NCI-H2081 (cell line): ENCODE results near the gene KLC4.
"Not testable (repeated sequence)": the region's sequence is repeated elsewhere in the genome, so short reads cannot be mapped to it uniquely, and the experiment has no call there.

Source experiments
- DNase-seq, 2 experiments: peaks; one replicate each; lab custom pipeline; 2025; lab: John Stamatoyannopoulos, UW

KLC4 gene

GRCh38 chr6:43036712-43037111, 22.7 kb upstream of the KLC4 start:
- DNase-seq, result no peak

DNA sequence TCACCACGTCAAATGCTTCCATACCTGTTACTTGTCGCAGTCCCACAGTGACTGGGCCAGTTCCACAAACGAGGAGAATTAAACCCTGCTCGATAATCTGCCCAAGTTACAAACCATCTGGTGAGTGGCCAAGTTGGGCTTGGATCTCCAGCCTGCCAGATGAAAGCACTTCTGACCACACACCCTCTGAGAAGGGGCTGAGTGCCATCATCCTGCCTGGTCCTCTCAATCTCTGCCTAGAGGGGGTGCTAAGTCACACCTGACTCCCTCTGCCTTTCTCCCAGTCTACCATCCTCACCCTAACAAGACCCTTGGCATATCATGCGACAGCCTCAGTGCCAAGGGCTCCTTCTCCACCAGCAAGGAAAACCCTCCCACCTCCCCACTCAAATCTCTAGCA, 22.2 kb upstream of the KLC4 start:
- no peak for DNase-seq

DNA sequence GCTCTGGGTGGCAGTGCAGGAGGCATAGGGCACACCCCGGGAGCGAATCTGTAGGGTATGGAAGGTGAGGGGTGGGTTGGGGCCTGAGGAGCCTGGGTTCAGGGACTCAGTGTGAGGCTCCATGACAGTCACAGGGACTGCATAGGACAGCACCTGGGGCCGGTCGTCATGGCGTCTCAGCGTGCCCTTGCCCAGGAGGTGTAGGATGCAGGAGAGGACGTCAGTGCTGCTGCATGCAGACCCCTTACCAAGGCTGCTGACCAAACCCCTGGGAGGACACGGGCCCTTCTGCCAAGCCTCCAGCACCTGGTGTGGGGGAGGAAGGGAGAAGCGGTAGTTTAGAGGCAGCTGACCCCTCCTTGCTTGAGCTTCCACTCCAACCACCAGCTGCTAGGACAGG, 21.7 kb upstream of the KLC4 start:
- no peak for DNase-seq

DNA sequence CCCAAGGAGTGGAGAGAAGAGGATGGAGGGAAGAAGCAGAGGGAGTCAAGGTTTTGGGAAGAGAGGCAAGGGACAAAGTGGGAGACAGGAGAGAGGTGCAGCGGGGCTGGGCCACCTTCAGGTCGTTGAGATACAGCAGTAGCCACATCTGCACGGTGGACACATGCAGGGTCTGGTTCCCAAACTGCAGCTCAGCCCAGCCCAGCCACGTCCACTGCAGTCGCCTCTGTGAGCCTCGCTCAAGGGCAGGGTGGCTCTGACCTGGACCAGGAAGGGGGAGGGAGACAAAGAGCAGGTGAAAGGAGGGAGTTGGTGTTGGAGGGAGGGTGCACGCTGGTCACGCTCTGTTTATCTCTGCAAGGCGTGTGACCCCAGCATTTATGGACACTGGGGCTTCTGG, 20.7 kb upstream of the KLC4 start:
- no peak for DNase-seq

DNA sequence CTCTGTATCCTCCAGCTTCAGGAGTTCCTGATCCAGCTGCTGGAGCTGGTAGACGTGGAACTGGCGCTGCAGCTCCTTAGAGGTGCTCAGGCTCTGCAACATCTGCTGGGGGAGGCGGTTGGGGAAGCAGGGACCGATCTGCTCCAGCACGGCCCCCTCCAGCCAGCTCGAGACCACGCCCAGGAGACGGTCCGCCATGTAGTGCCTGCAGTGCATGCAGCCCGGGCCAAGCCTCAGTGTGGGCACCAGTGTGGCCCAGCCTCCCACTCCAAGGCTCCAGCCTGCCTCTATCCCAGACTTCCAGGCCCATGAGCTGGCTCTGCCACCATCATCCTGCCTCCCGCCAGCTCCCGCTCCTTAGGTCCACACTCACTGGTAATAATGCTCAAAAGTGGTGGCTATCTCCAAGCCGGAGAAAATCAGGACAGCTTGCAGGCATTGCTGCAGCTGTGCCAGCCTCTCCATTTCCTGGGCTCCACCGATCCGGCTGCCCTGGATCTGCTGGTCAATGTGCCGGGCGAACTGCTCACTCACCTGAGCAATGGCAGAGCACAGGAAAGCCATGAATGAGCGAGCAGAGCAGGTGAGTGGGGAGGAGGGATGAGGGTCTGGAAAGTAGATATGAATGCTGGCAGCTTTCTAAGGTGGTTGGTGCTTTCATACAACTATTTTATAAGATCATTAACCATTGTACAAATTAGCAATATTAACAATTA, 18.7 kb upstream of the KLC4 start:
- no peak for DNase-seq

DNA sequence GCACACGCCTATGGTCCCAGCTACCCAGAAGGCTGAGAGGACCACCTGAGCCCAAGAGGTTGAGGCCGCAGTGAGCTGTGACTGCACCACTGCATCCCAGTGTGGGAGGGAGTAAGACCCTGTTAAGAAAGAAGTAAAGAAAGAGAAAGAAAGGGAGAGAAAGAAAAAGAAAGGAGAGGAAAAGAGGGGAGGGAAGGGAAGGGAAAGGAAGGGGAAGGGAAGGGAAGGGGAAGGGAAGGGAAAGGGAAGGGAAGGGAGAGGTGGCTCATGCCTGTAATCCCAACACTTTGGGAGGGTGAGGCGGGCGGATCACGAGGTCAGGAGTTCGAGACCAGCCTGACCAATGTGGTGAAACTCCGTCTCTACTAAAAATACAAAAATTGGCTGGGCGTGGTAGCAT, 18.0 kb upstream of the KLC4 start:
- not testable (repeated sequence) for DNase-seq

- DNase-seq, result no peak
Measured at GRCh38 chr6:43043310-43043709, 16.1 kb upstream of the KLC4 start.

DNA sequence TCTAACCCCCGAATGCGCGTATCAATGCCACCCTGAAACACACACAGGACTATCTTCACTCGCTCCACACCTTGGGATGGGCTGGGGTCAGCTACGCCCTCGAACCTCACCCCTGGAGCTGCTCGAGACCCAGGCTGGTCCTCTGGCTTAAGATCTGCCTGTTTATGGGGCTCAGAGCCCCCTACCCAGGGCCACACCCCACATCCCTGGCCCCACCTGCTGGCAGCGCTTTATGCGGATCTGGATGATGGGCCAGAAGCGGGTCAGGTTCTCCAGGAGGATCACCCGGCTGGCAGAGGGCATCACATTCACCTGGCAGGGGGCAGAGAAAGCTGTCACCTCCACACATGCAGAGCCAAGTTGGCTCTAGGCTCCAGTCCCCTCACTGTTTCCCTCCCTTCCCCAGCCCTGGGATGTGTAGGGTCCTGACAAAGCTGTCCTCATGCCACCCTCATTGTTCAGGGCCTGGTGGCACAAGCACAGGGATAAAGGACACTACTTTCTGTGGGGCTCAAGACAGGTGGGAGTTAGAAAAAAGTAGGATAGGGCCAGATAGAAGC, 14.0 kb upstream of the KLC4 start:
- DNase-seq, result no peak

GRCh38 chr6:43047998-43048397, 11.4 kb upstream of the KLC4 start:
- DNase-seq, result no peak

GRCh38 chr6:43050981-43051380, 8.4 kb upstream of the KLC4 start:
- DNase-seq, result no peak

GRCh38 chr6:43052225-43052841, 7.1 kb upstream of the KLC4 start:
- no peak for DNase-seq

- no peak for DNase-seq
Measured at GRCh38 chr6:43052842-43053544, 6.4 kb upstream of the KLC4 start.

GRCh38 chr6:43053545-43054205, 5.8 kb upstream of the KLC4 start, which contains the start of gene CUL7:
TSS of gene CUL7 (minus strand) at chr6:43053851. CDS start at chr6:43052788, 1,063 bp downstream.
- DNase-seq, result peak; percentile 94 to 96

DNA sequence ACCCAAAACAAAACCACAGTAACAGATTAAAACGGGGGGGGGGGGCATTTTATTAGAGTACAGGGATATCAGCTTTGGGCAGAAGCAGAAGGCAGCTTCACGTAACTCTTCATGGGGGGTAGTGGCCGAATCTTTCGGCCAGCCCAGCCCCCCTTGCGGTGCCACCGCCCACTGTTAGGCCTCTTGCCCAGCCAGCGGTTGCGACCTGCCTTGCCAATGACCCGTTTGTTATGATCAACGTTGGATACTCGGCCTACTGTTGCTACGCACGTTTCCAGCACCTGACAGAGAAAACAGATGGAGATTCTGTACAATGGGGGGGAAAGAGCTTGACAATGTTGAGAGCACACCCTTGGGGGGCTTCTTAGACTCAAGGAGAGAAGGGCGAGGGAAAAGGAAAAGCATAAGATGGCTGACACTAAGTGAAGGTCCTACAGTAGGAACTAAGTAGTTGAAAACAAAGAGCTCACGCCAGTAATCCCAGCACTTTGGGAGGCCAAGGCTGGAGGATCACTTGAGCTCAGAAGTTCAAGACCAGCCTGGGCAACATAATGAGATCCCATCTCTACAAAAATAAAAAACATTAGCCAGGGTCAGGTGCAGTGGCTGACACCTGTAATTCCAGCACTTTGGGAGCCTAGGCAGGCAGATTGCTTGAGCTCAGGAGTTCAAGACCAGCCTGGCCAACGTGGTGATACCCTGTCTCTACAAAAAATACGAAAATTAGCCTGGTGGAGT, 5.1 kb upstream of the KLC4 start:
- DNase-seq, result no peak

GRCh38 chr6:43055966-43056365, 3.5 kb upstream of the KLC4 start:
- no peak for DNase-seq

DNA sequence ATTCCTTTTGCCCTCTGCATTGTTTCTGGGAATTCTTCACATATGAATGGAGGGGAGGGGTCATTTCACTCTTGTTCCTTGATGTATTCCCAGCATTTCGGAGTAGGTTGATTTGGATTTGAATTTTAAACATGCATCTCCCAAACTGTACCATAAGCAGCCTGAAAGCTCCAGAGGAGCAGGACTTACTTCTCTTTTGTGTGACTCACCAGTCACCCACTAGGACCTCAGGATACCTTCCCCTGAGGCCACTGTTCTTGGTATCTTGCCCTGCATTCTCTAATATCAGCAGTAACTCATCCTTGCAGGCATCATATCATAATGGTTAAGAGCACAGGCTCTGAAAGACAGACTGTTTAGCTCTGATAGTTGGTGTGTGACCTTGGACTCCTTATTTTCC, 900 bp upstream of the KLC4 start:
- DNase-seq, result no peak

GRCh38 chr6:43060034-43060754, 763 bp downstream of the KLC4 start:
- peak in 1 of 2 experiments; percentile 20 for DNase-seq

DNA sequence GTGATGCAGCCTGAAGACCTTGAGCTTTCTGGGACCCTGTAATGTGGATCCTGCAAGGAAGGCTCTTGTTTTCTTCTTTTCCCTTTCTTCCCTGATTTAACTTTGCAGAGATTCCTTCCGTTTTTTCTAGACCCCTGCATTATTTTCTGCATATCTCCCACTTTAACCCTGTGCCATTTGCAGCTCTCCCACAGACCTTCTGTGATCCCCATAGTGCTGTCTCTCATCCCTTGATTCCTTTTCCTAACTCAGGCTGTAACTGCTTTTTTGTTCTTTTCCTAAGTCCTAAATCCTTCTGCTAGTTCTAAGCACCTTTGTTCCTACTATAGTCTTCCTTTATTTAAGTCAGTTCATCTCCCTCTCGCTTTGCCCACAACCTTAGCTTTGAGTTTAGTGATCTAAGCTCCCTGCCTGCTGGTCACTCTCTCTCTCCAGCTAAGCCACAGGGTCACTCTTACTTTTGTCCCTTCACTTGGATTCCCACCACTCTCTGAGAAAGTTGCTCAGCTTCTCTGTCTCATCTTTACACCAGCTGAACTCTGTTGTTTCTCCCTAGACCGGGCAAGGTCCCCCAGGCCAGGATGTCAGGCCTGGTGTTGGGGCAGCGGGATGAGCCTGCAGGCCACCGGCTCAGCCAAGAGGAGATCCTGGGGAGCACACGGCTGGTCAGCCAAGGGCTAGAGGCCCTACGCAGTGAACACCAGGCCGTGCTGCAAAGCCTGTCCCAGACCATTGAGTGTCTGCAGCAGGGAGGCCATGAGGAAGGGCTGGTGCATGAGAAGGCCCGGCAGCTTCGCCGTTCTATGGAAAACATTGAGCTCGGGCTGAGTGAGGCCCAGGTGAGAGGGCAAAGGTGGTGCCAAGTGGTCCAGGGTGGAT, 1.6 kb downstream of the KLC4 start:
- DNase-seq, result no peak

DNA sequence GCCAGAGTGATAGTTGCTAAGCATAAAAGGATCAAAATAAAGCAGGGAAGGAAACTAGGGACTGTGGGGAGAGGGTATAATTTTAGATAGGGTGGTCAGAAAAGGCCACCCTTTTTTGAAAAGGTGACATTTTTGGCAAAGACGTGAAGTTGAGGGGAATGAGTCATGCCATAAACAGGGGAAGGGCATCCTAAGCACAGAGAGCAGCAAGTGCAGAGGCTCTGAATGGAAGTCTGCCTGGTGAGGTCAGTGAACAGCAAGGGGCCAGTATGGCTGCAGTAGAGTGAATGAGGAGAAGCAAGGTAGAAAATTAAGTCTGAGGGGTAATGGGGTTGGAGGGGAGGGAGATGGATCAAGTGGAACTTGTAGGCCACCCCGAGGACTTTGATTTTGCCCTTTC, 2.4 kb downstream of the KLC4 start:
- DNase-seq, result no peak

DNA sequence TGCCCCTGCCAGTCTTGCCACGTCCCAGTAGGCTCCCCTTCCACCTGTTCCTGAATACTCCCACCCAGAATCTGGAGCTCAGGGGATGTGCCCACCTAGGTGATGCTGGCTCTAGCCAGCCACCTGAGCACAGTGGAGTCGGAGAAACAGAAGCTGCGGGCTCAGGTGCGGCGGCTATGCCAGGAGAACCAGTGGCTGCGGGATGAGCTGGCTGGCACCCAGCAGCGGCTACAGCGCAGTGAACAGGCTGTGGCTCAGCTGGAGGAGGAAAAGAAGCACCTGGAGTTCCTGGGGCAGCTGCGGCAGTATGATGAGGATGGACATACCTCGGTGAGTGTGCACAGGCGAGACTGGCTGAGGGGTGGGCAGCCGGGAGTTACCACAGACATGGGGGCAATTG, 3.4 kb downstream of the KLC4 start:
- no peak for DNase-seq
